ENCODE data around the gene TRIP11. TPM values are rescaled to one million over a fixed set of nuclear protein-coding genes. Genes with fewer than 3 reads are reported as not detected.
"Not testable (repeated sequence)": the region's sequence is repeated elsewhere in the genome, so short reads cannot be mapped to it uniquely, and the experiment has no call there.

TRIP11 gene
- 29.8 TPM for total RNA-seq

DNA sequence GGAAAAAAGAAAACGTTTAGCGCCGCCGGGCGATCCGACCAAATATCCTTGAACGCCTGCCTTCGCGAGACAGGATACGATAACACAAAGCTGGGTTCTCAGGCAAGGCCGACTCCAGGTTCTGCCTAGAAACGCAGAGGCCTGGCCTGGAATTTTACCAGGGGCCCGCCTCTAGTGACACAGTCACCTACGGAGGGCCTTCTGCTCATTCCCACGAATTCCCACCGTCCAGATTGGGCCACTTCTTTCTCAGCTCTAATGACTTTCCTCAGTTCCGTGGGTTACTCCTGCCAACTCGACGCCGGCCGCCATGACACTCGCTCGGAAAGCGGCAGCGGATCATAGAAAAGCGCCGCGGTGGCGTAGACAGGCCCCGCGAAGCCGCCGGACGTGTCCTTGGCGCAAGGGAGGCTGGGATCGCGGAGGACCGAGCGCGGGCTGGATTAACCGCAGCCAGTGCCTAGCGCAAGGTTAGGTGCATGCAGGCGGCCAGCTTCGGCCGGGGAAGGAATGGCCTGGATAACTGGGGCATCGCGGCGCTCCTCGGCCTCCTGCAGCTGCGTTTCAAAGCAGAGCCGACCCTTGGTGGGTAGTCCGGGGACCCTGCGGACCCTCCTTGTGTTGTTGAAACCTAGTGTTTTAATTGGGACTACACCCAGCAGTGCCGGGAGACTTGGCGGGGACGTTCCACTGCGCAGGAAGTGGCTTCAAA, at the start of gene TRIP11:
Gene TRIP11, minus strand, starts transcription at position 341 of the 712 bp plus-strand sequence. CDS start 374 bp downstream, outside the sequence.
- peak; percentile 97 for ATAC-seq
- DNase-seq (ENCODE audit: low spot score), result peak; percentile 97

DNA sequence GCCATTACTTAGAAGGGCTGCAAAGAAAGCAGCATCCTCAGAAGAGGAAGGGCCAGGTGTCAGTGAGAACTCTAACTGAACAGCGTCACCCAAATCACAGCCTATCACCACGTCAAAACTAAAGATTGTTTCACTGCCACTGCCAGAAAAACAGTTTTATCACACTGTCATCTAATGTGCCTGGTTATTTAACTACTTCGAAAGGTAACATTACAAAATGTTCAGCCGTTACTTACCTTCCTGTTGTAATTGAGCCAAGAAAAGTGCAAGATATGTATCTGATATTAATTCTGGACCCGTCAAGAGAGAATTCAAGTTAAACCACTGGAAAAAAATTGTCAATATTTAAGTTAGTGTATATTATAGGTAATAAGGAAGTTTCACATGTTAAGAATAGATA, 48.6 kb upstream of the TRIP11 start:
- DNase-seq (ENCODE audit: low spot score) (no peak), ATAC-seq (no peak)

DNA sequence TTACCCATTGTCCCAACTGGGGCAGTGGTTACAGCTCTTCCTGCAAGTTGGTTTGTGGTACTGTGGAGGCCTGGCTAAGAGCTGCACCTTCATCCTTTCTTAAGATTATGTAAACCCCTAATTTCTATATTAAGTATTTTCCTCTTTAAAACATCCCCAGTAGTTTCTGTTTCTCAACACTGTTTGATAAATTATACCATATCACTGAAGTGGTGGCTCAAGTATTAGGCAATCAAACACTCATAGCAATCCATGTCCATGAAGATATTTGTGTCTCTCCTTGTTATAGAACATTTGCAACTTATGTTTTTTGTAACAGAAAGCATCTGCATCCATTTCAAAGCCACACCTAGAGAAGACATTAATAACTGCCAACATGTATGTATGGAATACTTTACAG, 34.7 kb upstream of the TRIP11 start:
- DNase-seq (ENCODE audit: low spot score), result no peak
- no peak for ATAC-seq

DNA sequence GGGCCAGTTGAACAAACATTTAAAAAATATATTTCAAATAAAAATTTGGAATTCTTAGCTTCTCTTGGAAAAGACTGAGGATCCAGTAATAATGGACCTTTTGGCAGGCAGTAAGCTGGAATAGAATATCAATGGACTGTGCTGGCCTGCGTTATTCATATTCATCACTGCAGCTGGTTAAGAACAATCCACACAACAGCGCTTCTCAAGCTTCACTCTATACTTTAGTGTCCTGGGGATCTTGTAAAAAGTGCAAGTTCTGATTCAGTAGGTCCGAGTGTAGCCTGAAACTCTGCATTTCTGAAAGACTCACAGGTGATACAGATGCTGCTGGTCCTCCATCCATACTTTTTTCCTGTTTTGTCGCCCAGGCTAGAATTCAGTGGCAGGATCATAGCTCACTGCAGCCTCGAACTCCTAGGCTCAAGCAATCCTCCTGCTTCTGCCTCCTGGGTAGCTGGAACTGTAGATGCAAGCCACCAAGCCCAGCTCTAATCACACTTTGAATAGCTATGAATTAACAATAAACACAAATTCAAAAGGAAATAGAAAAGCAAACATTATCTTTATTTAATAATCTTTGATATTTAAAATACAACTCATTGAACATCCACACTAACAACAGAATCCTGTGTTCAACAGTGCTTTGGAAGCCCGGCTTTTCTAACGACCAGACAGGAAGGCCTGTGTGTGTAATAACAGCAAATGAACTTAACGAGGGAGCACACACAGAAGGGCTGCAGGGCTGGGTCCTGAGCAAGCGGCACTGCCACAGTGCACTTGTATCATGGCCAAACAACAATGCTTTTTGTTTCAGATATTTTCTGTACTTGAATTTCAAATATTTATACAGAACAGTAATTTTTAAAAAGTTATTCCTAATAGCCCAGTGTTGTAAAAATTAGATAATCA, 18.4 kb upstream of the TRIP11 start:
- ATAC-seq (no peak), DNase-seq (ENCODE audit: low spot score) (no peak)

DNA sequence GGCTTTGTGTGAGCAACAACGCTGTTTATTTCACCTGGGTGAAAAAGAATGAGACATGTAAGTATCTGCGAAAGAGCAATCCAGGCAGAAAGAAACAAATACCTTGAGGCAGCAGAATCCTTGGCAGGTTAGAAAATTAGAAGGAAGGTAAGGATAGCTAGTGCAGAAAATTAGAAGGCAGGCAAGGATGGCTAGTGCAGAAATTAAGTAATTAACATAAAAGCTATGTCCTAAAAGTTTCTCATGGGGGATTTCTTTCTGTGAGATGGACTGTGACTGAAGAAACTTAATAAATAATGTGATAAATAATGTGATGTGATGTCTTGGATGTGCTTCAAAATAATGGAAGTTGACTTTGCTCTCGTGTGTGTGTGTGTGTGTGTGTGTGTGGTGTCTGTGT, 9.9 kb upstream of the TRIP11 start:
- ATAC-seq, result no peak
- DNase-seq (ENCODE audit: low spot score), result no peak

DNA sequence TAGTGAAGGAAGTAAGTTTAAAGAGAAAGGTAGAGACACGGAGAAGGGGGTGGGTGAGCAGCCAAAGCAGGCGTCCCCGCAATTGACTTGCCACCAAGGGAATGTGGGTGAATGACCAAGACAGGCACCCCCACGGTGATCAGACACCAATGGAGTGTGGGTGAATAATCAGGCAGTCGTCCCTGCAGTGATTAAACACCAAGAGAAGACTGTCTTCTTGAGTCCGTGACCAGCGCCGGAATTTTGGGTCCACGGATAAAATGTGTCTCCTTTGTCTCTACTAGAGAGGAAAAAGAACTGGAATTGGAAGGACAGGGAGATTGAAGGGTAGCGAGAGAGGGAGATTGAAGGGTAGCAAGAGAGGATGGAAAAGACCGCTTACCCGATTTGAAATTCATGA, 9.4 kb upstream of the TRIP11 start:
- ATAC-seq; DNase-seq (ENCODE audit: low spot score): not testable (repeated sequence)

DNA sequence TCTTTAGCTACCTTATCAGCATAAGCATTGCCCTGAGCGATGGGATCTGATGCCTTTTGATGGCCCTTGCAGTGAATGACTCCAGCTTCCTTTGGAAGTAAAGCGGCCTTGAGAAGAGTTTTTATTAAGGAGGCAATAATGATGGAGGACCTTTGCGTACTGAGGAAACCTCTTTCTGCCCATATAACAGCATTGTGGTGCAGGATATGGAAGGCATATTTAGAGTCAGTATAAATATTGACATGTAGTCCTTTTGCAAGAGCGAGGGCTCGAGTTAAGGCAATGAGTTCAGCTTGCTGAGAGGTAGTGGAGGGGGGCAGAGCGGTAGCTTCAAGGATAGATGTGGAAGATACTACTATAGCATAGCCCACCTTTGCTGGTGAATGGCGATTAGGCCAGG, 6.0 kb upstream of the TRIP11 start:
- not testable (repeated sequence) for DNase-seq (ENCODE audit: low spot score); ATAC-seq

DNA sequence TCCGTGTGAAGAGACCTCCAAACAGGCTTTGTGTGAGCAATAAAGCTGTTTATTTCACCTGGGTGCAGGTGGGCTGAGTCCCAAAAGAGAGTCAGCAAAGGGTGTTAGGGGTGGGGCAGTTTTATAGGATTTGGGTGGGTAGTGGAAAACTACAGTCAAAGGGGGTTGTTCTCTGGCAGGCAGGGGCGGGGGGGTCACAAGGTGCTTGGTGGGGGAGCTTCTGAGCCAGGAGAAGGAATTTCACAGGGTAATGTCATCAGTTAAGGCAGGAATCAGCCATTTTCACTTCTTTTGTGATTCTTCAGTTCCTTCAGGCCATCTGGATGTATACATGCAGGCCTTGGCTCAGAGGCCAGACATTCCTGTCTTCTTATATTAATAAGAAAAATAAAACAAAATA, 1.9 kb upstream of the TRIP11 start:
- DNase-seq (ENCODE audit: low spot score); ATAC-seq: not testable (repeated sequence)

DNA sequence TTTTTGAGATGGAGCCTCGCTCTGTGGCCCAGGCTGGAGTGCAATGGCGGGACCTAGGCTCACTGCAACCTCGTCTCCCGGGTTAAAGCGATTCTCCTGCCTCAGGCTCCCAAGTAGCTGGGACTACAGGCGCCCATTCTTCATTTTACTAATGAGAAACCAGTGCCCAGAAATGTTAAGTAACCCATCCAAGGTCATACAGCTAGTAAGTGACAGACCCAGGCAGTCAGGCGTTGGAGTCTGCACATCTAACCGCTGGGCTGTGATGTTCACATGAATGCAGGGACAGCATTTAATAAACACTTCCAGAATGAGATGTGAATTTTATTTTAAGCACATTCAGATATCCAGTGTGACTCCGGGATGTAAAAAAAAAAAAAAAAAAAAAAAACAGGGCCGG, 1.3 kb upstream of the TRIP11 start:
- ATAC-seq, result no peak
- DNase-seq (ENCODE audit: low spot score), result no peak

DNA sequence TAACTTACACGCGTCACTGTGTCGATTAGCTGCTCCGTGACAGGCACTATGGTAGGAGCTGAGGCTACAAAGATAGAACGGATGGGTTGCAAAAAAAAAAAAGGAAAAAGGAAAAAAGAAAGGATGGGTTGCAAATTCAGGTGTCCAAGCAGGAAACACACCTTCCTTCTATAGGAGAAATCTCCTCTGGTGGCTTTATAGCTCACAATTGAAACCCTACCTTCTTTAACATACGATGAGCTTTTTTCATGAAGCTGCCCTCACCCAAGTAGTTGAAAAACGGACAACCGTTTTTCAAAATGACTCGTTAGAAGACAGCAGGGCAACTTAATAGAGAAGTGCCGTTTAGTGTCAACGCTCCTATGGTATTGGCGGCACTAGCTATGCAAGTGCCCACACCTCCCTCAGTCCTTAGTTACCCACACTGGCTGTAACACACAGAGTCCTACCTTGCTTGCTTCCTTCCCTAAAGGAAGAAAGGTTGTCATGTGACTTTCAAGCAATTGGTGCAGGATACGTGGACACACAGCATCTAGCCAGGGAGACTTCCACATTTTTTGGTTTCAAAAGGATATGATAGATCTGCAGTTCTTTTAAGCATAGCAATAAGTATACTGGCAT, 682 bp upstream of the TRIP11 start:
- ATAC-seq (peak; percentile 43), DNase-seq (ENCODE audit: low spot score) (no peak)

DNA sequence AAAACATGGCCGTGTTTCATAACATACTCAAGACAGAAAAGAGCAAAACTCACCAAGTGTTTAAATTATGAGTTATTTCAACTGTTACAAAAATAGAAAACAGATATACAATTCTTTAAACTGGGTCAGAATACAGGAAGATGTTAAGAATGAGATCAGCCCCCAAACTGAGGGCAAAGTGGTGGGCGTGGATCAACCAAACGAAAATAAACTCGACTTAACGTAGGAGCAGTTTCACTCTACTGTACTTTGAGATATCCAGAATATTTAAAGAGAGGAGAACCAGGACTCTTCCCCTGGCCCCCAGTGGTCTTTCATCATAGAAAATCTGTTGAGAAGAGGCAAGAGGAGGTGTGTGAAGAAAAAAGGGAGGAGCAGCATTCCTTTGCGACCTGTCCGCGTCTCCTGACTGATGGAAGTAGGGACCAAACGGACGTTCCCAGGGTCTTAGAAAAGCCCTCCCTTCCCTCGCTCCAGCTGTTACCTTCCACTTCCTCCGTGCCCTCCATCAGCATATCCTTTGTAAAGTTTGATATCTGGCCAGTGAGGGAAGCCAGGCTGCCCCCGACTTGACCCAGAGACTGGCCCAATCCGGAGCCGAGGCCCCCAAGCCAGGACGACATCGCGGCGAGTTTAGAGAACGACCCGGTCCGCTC, 668 bp downstream of the TRIP11 start:
- DNase-seq (ENCODE audit: low spot score), result no peak
- ATAC-seq, result peak; percentile 51

DNA sequence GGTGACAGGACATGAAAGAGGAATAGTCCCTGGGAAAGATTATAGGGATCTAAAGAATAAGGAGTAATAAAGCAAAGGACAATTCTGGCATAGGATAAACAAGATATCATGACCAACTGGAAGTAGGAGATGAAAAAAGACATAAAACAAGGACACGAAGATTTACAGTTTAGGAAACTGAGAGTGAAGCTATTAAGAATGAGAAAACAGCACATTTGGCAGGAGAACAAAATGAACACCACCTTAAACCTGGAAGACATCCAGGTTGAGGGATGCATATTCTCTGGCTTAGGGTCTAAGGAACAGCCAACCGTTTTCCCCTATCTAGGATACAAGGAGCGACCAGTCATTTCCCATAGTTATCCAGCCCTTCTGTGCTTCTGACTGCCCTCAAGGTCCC, 1.9 kb downstream of the TRIP11 start:
- DNase-seq (ENCODE audit: low spot score), result no peak
- ATAC-seq, result no peak

DNA sequence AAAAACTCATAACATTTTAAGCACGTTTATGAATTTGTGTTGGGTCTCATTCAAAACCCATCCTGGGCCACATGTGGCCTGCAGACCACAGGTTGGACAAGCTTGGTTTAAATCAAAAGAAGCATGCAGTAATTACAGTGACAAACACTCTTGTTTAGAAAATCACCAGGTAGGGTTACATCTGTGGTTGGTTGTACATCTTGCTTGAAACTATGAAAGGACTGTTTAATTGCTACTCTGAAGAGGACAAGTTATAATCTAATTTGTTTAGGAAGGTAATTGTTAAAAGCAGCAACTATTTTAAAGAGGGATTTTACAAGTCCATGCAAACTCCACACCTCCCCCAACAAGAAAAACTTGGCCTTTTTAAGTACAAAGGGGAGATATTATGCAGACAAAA, 4.0 kb downstream of the TRIP11 start:
- DNase-seq (ENCODE audit: low spot score) (no peak), ATAC-seq (no peak)

DNA sequence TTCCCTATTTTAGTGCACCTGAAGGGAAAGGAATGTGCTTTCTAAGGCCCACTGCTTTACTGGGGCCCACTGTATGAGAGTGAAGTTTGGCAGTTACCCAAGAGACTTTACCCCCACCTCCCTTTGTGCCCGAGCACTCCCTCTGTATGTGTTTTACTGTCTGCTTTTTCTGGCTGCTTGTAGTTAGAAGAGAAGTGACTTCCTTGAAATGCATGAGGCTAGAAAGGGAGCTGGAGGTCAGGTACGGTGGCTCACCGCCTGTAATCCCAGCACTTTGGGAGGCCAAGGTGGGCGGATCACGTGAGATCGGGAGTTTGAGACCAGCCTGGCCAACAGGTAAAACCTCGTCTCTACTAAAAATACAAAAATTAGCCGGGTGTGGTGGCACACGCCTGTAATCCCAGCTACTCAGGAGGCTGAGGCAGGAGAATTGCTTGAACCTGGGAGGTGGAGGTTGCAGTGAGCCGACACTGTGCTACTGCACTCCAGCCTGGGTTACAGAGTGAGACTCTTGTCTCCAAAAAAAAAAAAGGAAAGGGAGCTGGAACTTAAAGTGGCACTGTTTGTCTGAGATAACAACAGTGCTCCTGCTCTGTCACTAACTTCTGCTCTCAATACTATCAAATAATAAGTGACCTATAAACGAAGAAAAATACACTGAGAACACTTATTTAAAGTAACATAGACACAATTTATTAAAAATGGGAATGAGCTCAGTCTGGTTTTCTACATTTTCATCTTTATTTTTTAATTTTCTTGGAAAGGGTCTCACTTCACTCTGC, 5.8 kb downstream of the TRIP11 start:
- DNase-seq (ENCODE audit: low spot score), result no peak
- peak; percentile 73 for ATAC-seq

DNA sequence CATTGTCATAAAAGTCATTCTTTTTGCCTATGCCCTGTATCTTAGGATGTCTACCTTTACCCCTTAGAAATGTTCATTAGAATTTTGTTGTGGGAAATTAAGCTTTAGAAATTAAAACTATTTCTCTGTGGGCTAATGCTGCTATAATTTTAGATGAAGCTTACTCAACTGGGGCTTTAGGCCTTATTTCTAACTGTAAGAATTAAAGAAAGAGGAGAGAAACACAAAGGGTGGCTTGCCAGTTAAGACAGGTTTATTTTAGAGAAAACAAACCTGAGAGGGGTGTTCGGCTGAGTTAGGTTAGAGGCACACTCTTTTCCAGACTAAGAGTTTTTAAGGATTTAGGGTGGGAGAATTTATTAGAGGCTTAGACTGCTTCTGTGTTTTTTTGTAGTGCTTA, 6.4 kb downstream of the TRIP11 start:
- DNase-seq (ENCODE audit: low spot score) (no peak), ATAC-seq (no peak)

DNA sequence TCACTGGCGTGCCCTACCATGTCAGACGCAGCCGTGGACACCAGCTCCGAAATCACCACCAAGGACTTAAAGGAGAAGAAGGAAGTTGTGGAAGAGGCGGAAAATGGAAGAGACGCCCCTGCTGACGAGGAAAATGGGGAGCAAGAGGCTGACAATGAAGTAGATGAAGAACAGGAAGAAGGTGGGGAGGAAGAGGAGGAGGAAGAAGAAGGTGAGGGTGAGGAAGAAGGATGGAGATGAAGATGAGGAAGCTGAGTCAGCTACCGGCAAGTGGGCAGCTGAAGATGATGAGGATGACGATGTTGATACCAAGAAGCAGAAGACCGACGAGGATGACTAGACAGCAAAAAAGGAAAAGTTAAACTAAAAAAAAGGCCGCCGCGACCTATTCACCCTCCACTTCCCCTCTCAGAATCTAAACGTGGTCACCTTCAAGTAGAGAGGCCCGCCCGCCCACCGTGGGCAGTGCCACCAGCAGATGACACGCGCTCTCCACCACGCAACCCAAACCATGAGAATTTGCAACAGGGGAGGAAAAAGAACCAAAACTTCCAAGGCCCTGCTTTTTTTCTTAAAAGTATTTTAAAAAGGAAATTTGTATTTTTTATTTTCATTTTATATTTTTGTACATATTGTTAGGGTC, 13.2 kb downstream of the TRIP11 start:
- DNase-seq (ENCODE audit: low spot score) (no peak), ATAC-seq (no peak)

DNA sequence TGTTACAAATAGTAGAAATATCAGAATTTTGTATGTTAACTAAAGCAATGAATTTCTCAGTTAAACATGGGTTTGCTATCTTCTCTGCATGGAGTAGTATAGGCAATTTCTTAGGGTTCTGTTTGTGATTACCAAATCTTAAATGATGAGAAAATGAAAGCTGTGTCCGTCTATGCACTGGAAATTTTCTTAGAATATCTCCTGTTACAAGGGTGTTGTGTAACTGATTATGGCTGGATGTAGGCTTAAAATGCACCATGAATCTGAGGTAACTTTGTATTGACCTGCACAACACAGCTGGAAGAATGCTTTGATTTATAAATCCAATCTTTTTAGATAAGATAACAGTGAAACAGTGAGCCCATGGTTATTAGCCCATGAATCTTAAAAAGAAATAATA, 17.8 kb downstream of the TRIP11 start:
- no peak for DNase-seq (ENCODE audit: low spot score)
- no peak for ATAC-seq

DNA sequence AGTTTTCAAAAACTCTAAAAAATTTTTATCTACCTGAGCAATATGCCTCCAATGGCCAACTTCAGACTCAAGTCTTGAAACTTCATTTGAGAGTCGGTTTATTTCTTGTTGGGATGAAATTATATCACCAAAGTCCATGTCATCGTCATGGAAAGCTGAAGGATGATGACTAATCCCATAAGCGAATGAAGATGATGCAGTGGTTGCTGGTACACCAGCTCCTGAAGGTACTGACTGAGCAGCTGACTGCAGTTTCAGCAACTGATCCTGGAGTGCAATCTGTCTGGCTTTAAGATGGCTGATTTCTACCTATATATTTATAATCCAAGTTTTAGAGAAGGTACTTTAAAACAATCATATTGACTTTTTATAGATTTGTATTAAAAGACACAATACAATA, 18.3 kb downstream of the TRIP11 start:
- DNase-seq (ENCODE audit: low spot score), result no peak
- no peak for ATAC-seq

DNA sequence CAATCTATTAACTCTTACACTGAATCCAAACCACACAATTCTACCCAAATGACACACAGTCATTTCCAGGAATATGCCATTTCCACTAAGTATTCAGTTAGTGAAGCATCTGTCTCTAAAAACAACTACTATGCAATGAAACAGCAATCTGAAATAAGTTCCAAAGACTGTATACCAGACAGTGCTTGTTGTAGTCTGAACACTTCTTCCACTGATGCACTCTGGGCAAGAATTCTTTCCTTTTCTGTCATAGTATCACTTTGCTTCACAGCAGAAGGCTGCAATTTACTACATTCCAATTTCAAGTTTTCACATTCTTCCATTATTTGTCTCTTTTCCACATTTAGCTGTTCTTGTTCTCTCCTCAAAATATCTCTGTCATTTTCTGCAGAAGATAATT, 25.8 kb downstream of the TRIP11 start:
- no peak for ATAC-seq
- no peak for DNase-seq (ENCODE audit: low spot score)
